Calu3 (cell line): ENCODE results near the gene CIDEB. TPM values are rescaled to one million over a fixed set of nuclear protein-coding genes. Genes with fewer than 3 reads are reported as not detected.
A peak's percentile ranks its signal among the peaks of the same experiment; 100 is the strongest.
"Not testable (repeated sequence)": the region's sequence is repeated elsewhere in the genome, so short reads cannot be mapped to it uniquely, and the experiment has no call there.

Source experiments
- Bru-seq: library from RNA; stranded (reverse); fragments of 400-500 nt; gene quantifications from one replicate; lab custom pipeline; 2021; lab: Mats Ljungman, UMichigan
- BruChase-seq, 2 experiments: library from RNA; stranded (reverse); fragments of 400-500 nt; gene quantifications; one replicate each; lab custom pipeline; 2021; lab: Mats Ljungman, UMichigan
- BruUV-seq: library from RNA; stranded (reverse); fragments of 400-500 nt; replicated peaks from 2 replicates; lab custom pipeline; 2021; lab: Mats Ljungman, UMichigan
- CTCF ChIA-PET: fragments of 300-600 bp; sonication (Branson Sonifier 250); formaldehyde crosslinking; loops from one replicate; lab custom pipeline; 2022; ENCODE audit warnings: antibody characterized with exemption; lab: Charles Lee
- DNase-seq: peaks from one replicate; pipeline ENCODE4 v3.0.0; 2022
- H3K27ac Mint-ChIP-seq: one replicate; pipeline ENCODE4 v1.8.0; 2022; ENCODE audit warnings: mixed read lengths; ENCODE audit not compliant: unreplicated experiment
- H3K27me3 Mint-ChIP-seq: one replicate; pipeline ENCODE4 v1.8.0; 2022; ENCODE audit warnings: mixed read lengths; ENCODE audit not compliant: unreplicated experiment
- H3K36me3 Mint-ChIP-seq: one replicate; pipeline ENCODE4 v1.8.0; 2022; ENCODE audit warnings: mild to moderate bottlenecking, moderate library complexity, mixed read lengths; ENCODE audit not compliant: insufficient read depth, unreplicated experiment
- H3K4me1 Mint-ChIP-seq: one replicate; pipeline ENCODE4 v1.8.0; 2022; ENCODE audit warnings: mild to moderate bottlenecking, low read depth, mixed read lengths; ENCODE audit not compliant: unreplicated experiment
- H3K4me3 Mint-ChIP-seq: one replicate; pipeline ENCODE4 v1.8.0; 2022; ENCODE audit warnings: mild to moderate bottlenecking, low read depth, moderate library complexity, mixed read lengths; ENCODE audit not compliant: unreplicated experiment
- H3K9me3 Mint-ChIP-seq: one replicate; pipeline ENCODE4 v1.8.0; 2022; ENCODE audit warnings: low read depth, mixed read lengths; ENCODE audit not compliant: unreplicated experiment
- intact Hi-C: fragments of 100-400 bp; cut with micrococcal nuclease; formaldehyde crosslinking; loops from one replicate; pipeline ENCODE4 v1.10.0; 2022; ENCODE audit not compliant: unreplicated experiment
- long read RNA-seq: library from polyadenylated mRNA; stranded (forward); transcript quantifications from one replicate; pipeline ENCODE4 v2.0.0, GENCODE V29; 2022
- total RNA-seq: library from RNA; stranded (reverse); gene quantifications from 2 replicates; pipeline ENCODE4 v1.2.3, GENCODE V29; 2022
- TF ChIP-seq, protein P1 (sequence below): fragments of 200-600 bp; IDR thresholded peaks from one replicate; pipeline ENCODE4 v1.8.0; 2022; ENCODE audit warnings: antibody characterized with exemption; ENCODE audit not compliant: unreplicated experiment

The CIDEB gene, protein sequence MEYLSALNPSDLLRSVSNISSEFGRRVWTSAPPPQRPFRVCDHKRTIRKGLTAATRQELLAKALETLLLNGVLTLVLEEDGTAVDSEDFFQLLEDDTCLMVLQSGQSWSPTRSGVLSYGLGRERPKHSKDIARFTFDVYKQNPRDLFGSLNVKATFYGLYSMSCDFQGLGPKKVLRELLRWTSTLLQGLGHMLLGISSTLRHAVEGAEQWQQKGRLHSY
- total RNA-seq (0.17 TPM in 1 of 2 replicates, not detected in the other), Bru-seq, nascent RNA (not detected), BruChase-seq, experiment 1, labeled RNA remaining after a 6-hour chase (percentile 9 among the genes with signal in this experiment), BruChase-seq, experiment 2, labeled RNA remaining after a 2-hour chase (percentile 9 among the genes with signal in this experiment)
- long read RNA-seq: 0 reads

DNA sequence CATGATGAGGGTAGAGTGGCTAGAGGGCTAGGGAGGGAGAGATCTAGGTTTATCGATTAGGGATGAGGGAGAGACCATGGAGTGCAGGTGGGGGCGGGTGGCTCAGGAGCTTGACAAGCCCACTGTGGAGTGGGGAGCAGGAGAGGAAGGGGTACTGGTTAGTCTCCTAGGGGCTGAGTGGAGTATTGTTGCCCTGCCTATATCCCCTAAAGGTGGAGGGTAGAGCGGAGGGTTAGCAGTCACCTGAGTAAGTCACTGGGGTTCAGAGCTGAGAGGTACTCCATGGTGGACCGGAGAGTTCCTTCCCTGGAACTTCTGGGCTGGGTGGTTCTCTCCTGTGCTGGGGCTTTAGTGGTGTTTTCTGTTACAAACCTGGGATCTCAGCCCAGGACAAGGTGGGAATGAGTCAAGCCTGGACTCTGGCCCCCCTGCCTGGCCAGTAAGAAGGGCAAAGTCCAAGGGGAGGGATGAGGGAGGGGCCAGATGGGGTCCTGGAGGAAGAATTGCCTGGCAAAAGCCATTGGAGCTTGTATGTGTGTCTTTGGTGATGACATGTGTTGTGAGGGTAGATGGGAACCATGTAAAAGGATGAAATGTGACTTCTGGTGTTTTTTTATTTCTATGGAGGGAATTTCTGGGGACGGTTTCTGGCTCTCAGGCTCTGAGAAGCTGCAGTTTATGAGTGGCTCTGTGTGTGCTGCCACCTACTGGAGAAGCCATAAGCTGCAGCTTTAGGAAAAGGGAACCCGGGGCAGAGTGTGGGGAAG, at the start of gene CIDEB:
CIDEB (minus strand) TSS at position 403 of the 767 bp plus-strand sequence; CDS start at position 284, 119 bp downstream.
- Mint-ChIP-seq H3K27me3 (no peaks in the 10 kb centered on the region), H3K27ac (peak within 1 kb of the TSS; percentile 63), H3K9me3 (no peaks in the 10 kb centered on the region), H3K36me3 (peaks cover 44% of the 10 kb centered on the region), H3K4me3 (peak within 1 kb of the TSS; percentile 35), H3K4me1 (peaks cover 21% of the 10 kb centered on the region)
- intact Hi-C loops: no loop called here
- TF ChIP-seq, protein P1, sequence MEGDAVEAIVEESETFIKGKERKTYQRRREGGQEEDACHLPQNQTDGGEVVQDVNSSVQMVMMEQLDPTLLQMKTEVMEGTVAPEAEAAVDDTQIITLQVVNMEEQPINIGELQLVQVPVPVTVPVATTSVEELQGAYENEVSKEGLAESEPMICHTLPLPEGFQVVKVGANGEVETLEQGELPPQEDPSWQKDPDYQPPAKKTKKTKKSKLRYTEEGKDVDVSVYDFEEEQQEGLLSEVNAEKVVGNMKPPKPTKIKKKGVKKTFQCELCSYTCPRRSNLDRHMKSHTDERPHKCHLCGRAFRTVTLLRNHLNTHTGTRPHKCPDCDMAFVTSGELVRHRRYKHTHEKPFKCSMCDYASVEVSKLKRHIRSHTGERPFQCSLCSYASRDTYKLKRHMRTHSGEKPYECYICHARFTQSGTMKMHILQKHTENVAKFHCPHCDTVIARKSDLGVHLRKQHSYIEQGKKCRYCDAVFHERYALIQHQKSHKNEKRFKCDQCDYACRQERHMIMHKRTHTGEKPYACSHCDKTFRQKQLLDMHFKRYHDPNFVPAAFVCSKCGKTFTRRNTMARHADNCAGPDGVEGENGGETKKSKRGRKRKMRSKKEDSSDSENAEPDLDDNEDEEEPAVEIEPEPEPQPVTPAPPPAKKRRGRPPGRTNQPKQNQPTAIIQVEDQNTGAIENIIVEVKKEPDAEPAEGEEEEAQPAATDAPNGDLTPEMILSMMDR: peak; percentile 86
- BruUV-seq: no TSS peak
- CTCF ChIA-PET: interaction anchor here (0.5 to 2.2 kb wide), 13 partner anchors 8 to 123 kb away, joined by 3 to 18 read pairs (median 5); partner anchors contain the start of genes DHRS1, KHNYN, MDP1 and NOP9
- peak; percentile 65 for DNase-seq

DNA sequence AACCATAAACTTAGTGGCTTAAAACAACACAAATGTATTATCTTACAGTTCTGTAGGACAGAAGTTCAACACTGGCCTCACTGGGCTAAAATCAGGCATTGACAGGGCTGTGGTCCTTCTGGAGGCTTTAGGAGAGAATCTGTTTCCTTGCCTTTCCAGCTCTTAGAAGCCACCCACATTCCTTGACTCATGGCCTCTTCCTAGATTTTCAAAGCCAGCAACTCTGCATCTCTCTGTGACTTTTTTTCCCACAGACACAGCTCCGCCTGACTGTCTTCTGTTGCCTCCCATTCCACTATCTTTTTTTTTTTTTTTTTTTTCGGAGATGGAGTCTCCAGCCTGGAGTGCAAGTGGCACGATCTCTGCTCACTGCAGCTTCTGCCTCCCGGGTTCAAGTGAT, 48.4 kb upstream of the CIDEB start:
- Mint-ChIP-seq H3K9me3 (no peaks in the 10 kb centered on the region), H3K4me1 (peaks cover 20% of the 10 kb centered on the region), H3K4me3 (no peak overlapping the region), H3K36me3 (no peaks in the 10 kb centered on the region), H3K27me3 (no peaks in the 10 kb centered on the region), H3K27ac (no peak overlapping the region)
- TF ChIP-seq, protein P1: no peak
- BruUV-seq: no TSS peak
- CTCF ChIA-PET: no interaction called here
- DNase-seq: no peak
- intact Hi-C loops: no loop called here

DNA sequence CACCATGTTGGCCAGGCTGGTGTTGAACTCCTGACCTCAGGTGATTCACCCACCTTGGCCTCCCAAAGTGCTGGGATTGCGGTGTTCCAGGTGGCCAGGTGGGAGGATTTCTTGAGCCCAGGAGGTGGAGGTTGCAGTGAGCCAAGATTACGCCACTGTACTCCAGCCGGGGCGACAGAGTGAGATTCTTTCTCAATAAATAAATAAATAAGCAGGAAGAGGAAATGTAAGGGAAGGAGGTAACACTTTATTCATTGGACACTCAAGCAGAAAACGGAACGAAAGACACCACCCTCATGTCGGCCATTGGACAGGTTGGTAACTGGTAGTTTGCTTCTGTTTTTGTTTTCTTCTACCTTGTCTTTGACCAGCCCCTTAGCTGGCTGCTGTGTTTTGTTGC, 47.2 kb upstream of the CIDEB start:
- intact Hi-C loops: no loop called here
- peaks cover 20% of the 10 kb centered on the region for H3K4me1 Mint-ChIP-seq
- no peaks in the 10 kb centered on the region for H3K9me3 Mint-ChIP-seq
- H3K27me3 Mint-ChIP-seq: peaks cover 8% of the 10 kb centered on the region
- H3K27ac Mint-ChIP-seq: no peak overlapping the region
- TF ChIP-seq, protein P1: no peak
- no peaks in the 10 kb centered on the region for H3K36me3 Mint-ChIP-seq
- no TSS peak for BruUV-seq
- no peak overlapping the region for H3K4me3 Mint-ChIP-seq
- CTCF ChIA-PET: no interaction called here
- DNase-seq: no peak

DNA sequence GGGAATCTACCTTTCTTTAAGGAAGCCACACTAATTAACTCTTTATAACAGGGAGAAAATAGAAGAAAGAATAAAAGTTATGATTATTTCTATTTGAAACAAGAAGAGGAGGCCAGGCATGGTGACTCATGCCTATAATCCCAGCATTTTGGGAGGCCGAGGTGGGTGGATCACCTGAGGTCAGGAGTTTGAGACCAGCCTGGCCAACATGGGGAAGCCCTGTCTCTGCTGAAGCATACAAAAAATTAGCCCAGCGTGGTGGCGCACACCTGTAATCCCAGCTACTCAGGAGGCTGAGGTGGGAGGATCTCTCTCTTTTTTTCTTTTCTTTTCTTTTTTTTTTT, 46.7 kb upstream of the CIDEB start:
- Mint-ChIP-seq H3K27me3 (peaks cover 14% of the 10 kb centered on the region), H3K4me3 (peak overlapping the region; percentile 22), H3K27ac (peak overlapping the region; percentile 46), H3K4me1 (peaks cover 20% of the 10 kb centered on the region)
- H3K36me3 Mint-ChIP-seq, H3K9me3 Mint-ChIP-seq, DNase-seq, intact Hi-C loops, BruUV-seq, CTCF ChIA-PET: not testable (repeated sequence)
